SK-N-SH (cell line): ENCODE data around the gene SIRPA.

ENCODE experiments used
- CTCF ChIP-seq: fragments of 200-600 bp; sonication (generic); IDR thresholded peaks from 2 replicates; pipeline ENCODE4 v1.6.1; 2017; ENCODE audit warnings: antibody characterized with exemption, mild to moderate bottlenecking, moderate library complexity
- ELF1 ChIP-seq: IDR thresholded peaks from 2 replicates; pipeline ENCODE4 v1.4.0; 2012
- EZH2phosphoT487 ChIP-seq: fragments of 200-600 bp; sonication (generic); IDR thresholded peaks from 2 replicates; pipeline ENCODE4 v1.6.1; 2017; ENCODE audit warnings: low read depth, mixed run types, mild to moderate bottlenecking, antibody characterized with exemption, moderate library complexity, borderline replicate concordance
- FOXJ3 ChIP-seq: sonication (generic); formaldehyde crosslinking; IDR thresholded peaks from 2 replicates; pipeline ENCODE4 v1.5.1; 2020; ENCODE audit warnings: mild to moderate bottlenecking, missing genetic modification reagents
- NRF1 ChIP-seq: IDR thresholded peaks from 2 replicates; pipeline ENCODE4 v1.6.1; 2012; ENCODE audit warnings: low read depth, mild to moderate bottlenecking, low read length
- POLR2AphosphoS5 ChIP-seq: IDR thresholded peaks from 2 replicates; pipeline ENCODE4 v1.6.1; 2012; ENCODE audit warnings: low read depth, low read length
- RAD21 ChIP-seq: IDR thresholded peaks from 2 replicates; pipeline ENCODE4 v1.6.1; 2012; ENCODE audit warnings: mild to moderate bottlenecking, low read length
- RXRA ChIP-seq: IDR thresholded peaks from 2 replicates; pipeline ENCODE4 v1.4.0; 2012; ENCODE audit warnings: low read depth, mild to moderate bottlenecking, borderline replicate concordance
- SIN3A ChIP-seq: IDR thresholded peaks from 2 replicates; pipeline ENCODE4 v1.6.1; 2012; ENCODE audit warnings: low read depth, mild to moderate bottlenecking, low read length, moderate library complexity, borderline replicate concordance
- SMC3 ChIP-seq: IDR thresholded peaks from 2 replicates; pipeline ENCODE4 v1.6.1; 2012; ENCODE audit warnings: low read depth, low read length, improper control_type of control experiment
- TAF1 ChIP-seq: IDR thresholded peaks from 2 replicates; pipeline ENCODE4 v1.6.1; 2012; ENCODE audit warnings: low read depth, mild to moderate bottlenecking, low read length, moderate library complexity, borderline replicate concordance
- TCF12 ChIP-seq: IDR thresholded peaks from 2 replicates; pipeline ENCODE4 v1.4.0; 2012
- USF1 ChIP-seq: IDR thresholded peaks from 2 replicates; pipeline ENCODE4 v1.4.0; 2012; ENCODE audit warnings: low read depth, borderline replicate concordance
- YY1 ChIP-seq: IDR thresholded peaks from 2 replicates; pipeline ENCODE4 v1.4.0; 2012; ENCODE audit warnings: low read depth, mild to moderate bottlenecking

- TF ChIP-seq USF1 = no peak
- no peak for TF ChIP-seq RXRA
- no peak for TF ChIP-seq SMC3
- TF ChIP-seq RAD21 = no peak
- TF ChIP-seq CTCF = no peak
- no peak for TF ChIP-seq TAF1
- TF ChIP-seq SIN3A = no peak
- TF ChIP-seq TCF12 = no peak
- TF ChIP-seq EZH2phosphoT487 = no peak
- TF ChIP-seq POLR2AphosphoS5 = no peak
- no peak for TF ChIP-seq NRF1
- no peak for TF ChIP-seq YY1
- TF ChIP-seq FOXJ3 (CRISPR knock-in tag) = no peak
- TF ChIP-seq ELF1 = no peak
Observed at GRCh38 chr20:1891263-1892118, 3.7 kb upstream of the SIRPA start.
